Measurements from ENCODE around the gene RHBDD1. TPM values are rescaled to one million over a fixed set of nuclear protein-coding genes. Genes with fewer than 3 reads are reported as not detected.

RHBDD1 gene
- polyA plus RNA-seq, 1 of the 3 experiments (the other 2 are of a cell fraction) = 10.3 TPM

- Histone ChIP-seq H2AFZ (ENCODE audit: low read depth) (no peak overlapping the region), H3K4me3 (ENCODE audit: low read depth in 2 of 2, low read length in 1 of 2) (no peak overlapping the region), H3K4me1 (ENCODE audit: control insufficient read depth in 1 of 2, insufficient read depth in 2 of 2, low read depth in 1 of 2, low read length in 1 of 2) (peaks cover 7 to 14% of the 10 kb centered on the region in 2 experiments; a peak in 2 of 4 replicates), H3K27me3 (ENCODE audit: insufficient read depth) (no peaks in the 10 kb centered on the region), H3K9ac (no peak overlapping the region), H3K4me2 (no peak overlapping the region), H3K9me2 (no peaks in the 10 kb centered on the region), H3K79me2 (ENCODE audit: insufficient read depth) (no peaks in the 10 kb centered on the region), H3F3A (replicated peaks; ENCODE audit: insufficient read depth) (peaks cover 9% of the 10 kb centered on the region), H3K9me3 (no peaks in the 10 kb centered on the region), H4K20me1 (ENCODE audit: insufficient read depth) (no peaks in the 10 kb centered on the region), H3K36me3 (replicated peaks in 1 of 2; ENCODE audit: control insufficient read depth in 1 of 2, insufficient read depth in 2 of 2, low read length in 1 of 2) (no peaks in the 10 kb centered on the region), H3K27ac (ENCODE audit: low read depth in 2 of 2, low read length in 1 of 2) (no peak overlapping the region)
- POLR2A ChIA-PET = no interaction called here
- 100% methylated on average over 1 of the region's 1 CpG for WGBS (ENCODE audit: low lambda C conversion rate)
- CTCF ChIA-PET = no interaction called here
- TF ChIP-seq REST (IDR thresholded peaks at IDR 0.05; ENCODE audit: low read depth, low read length) (no peak), NRF1 (IDR thresholded peaks at IDR 0.05; ENCODE audit: low read depth, low read length) (no peak), TEAD4 (IDR thresholded peaks at IDR 0.05; ENCODE audit: borderline replicate concordance, insufficient read depth) (no peak), RXRA (IDR thresholded peaks at IDR 0.05; ENCODE audit: borderline replicate concordance, low read depth) (no peak), MXI1 (IDR thresholded peaks at IDR 0.05; ENCODE audit: low read depth, low read length) (no peak), USF1 (IDR thresholded peaks at IDR 0.05; ENCODE audit: borderline replicate concordance, low read depth) (no peak)
- DNase-seq = no peak
Observed at GRCh38 chr2:226965376-226965775, 129.5 kb downstream of the RHBDD1 start.

GRCh38 chr2:226969417-226970080 is 133.7 kb downstream of the RHBDD1 start:
- H3K79me2 ChIP-seq (ENCODE audit: insufficient read depth) = no peaks in the 10 kb centered on the region
- H3K9me2 ChIP-seq = no peaks in the 10 kb centered on the region
- no peaks in the 10 kb centered on the region for H3K9me3 ChIP-seq
- peaks cover 9% of the 10 kb centered on the region for H3F3A ChIP-seq (replicated peaks; ENCODE audit: insufficient read depth)
- no peak for DNase-seq
- H3K27ac ChIP-seq (ENCODE audit: low read depth in 2 of 2, low read length in 1 of 2) = peak overlapping the region; percentile 47 to 75; a peak in 3 of 4 replicates
- H3K9ac ChIP-seq = peak overlapping the region; percentile 17; the same call in 1 of the 2 replicates
- no peaks in the 10 kb centered on the region for H3K27me3 ChIP-seq (ENCODE audit: insufficient read depth)
- ChIA-PET POLR2A (no interaction called here), CTCF (interaction anchor here (1.1 kb wide), 1 partner anchor 16 kb away, joined by 6 read pairs; no protein-coding TSS in a partner anchor)
- peak overlapping the region in 1 of 2 experiments; percentile 13; a peak in 1 of 4 replicates for H3K4me3 ChIP-seq (ENCODE audit: low read depth in 2 of 2, low read length in 1 of 2)
- H3K36me3 ChIP-seq (replicated peaks in 1 of 2; ENCODE audit: control insufficient read depth in 1 of 2, insufficient read depth in 2 of 2, low read length in 1 of 2) = no peaks in the 10 kb centered on the region
- H4K20me1 ChIP-seq (ENCODE audit: insufficient read depth) = no peaks in the 10 kb centered on the region
- peak overlapping the region; percentile 75; the same call in 1 of the 2 replicates for H2AFZ ChIP-seq (ENCODE audit: low read depth)
- H3K4me2 ChIP-seq = peak overlapping the region; percentile 61
- H3K4me1 ChIP-seq (ENCODE audit: control insufficient read depth in 1 of 2, insufficient read depth in 2 of 2, low read depth in 1 of 2, low read length in 1 of 2) = peaks cover 5 to 14% of the 10 kb centered on the region in 2 experiments; a peak in 2 of 4 replicates
- 38% methylated on average over 6 of the region's 6 CpGs for WGBS (ENCODE audit: low lambda C conversion rate)
- TF ChIP-seq SIN3A (IDR thresholded peaks at IDR 0.05; ENCODE audit: borderline replicate concordance, low read depth, low read length) (no peak), YY1 (IDR thresholded peaks at IDR 0.05; ENCODE audit: low read depth) (no peak), FOXM1 (IDR thresholded peaks at IDR 0.05; ENCODE audit: low read depth) (no peak), PBX3 (IDR thresholded peaks at IDR 0.05) (peak; percentile 29), TAF1 (IDR thresholded peaks at IDR 0.05; ENCODE audit: borderline replicate concordance, low read depth, low read length) (no peak), RFX5 (IDR thresholded peaks at IDR 0.05; ENCODE audit: low read length) (no peak), USF2 (IDR thresholded peaks at IDR 0.05; ENCODE audit: borderline replicate concordance, low read depth, low read length) (no peak), RCOR1 (IDR thresholded peaks at IDR 0.05; ENCODE audit: low read length) (no peak), POLR2AphosphoS5 (IDR thresholded peaks at IDR 0.05; ENCODE audit: low read depth, low read length) (no peak), TEAD4 (IDR thresholded peaks at IDR 0.05; ENCODE audit: borderline replicate concordance, insufficient read depth) (no peak), CHD2 (IDR thresholded peaks at IDR 0.05; ENCODE audit: low read length, partially characterized antibody) (no peak), NRF1 (IDR thresholded peaks at IDR 0.05; ENCODE audit: low read depth, low read length) (no peak), EZH2phosphoT487 (IDR thresholded peaks at IDR 0.05; ENCODE audit: borderline replicate concordance, low read depth) (no peak), CTCF (IDR thresholded peaks at IDR 0.05) (no peak)

Data from SK-N-SH (cell line).